Activated CD4-positive, alpha-beta T cell treated with anti-CD3 and anti-CD28 coated beads, Interleukin-2, Interleukin-4, amounts not matched to agents 100 ng/mL and 50 ng/mL, durations not matched to agents 16 hours and 8 hours (primary cell): Measurements from ENCODE around the gene IFNL2.
"Not testable (repeated sequence)": the region's sequence is repeated elsewhere in the genome, so short reads cannot be mapped to it uniquely, and the experiment has no call there.

Experiments used
- DNase-seq: peaks from one replicate; pipeline ENCODE4 v3.0.0-alpha.2; 2020; ENCODE audit warnings: low spot score

Gene IFNL2

DNA sequence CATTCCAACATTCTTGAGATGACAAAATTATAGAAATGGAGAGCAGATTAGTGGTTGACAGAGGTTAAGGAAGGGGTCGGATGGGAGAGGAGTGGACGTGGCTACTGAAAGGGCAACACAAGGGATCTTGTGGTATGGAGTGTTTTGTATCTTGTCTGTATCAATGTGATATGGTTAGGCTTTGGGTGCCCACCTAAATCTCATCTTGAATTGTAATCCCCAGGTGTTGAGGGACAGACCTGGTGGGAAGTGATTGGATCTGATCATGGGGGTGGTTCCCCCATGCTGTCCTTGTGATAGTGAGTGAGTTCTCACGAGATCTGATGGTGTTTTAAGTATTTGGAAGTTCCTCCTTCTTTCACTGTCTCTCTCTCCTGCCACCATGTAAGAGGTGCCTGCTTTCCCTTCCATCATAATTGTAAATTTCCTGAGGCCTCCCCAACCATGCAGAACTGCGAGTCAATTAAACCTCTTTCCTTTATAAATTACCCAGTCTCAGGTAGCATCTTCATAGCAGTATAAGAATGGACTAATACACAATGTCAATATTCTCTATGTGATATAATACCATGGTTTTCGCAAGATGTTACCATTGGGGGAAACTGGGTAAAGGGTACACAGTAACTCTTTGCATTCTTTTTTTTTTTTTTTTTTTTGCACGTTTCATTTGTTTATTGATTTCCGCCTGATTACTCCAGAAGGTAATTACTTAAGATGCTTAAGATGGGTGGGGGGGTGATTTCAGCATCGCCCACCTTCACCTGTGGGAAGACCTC lies 14.6 kb upstream of the IFNL2 start:
- no peak for DNase-seq

DNA sequence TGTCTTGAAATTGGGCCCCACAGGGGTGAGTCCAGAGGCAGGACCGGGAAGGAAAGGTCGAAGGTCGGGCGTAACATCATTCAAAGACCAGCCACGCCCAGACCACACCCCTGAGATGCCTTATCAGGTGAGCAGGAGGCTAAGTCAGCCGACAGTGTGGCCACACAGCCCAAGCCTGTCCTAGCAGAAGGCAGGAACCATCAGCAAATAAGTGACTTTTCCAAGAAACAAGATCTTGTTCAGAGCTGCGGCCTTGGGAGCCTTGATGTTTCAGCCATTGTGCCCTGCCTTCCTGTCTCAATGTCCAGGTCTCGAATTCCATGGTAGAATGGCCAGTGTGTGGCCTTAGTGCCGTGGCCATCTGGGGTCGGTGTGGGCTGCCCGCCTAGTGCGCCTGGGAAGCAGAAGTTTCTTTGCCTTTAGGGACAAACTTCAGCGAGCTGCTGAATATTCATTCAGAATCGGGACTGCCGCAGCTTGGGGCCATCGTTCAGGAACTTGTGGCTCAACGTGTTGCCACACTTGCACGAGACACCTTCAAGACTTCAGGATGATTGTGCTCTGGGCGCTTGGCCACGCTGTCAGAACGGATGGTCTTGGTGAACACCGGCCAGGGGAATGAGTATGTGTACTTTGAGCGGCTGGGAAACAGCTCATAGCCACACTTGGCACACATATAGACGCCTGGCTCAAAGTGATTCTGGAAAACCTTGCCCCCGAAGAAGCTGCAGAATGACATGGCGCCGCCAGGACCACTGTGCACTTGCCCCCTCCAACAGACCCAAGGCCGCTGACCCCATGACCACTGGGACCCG lies 13.5 kb upstream of the IFNL2 start:
- no peak for DNase-seq

DNA sequence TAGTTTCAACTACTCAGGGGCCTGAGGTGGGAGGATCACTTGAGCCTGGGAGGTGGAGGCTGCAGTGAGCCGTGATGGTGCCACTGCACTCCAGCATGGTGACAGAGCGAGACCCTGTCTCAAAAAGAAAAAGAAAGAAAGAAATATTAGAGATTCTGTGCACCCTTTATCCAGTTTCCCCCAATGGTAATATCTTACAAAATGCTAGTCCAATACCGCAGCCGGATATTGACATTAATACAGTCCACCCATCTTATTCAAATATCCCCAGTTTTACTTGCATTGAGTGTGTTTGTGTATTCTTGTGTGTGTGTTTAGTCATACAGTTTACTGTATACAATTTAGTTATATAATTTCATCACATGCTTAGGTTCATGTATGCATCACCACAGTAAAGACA lies 11.0 kb upstream of the IFNL2 start:
- DNase-seq = no peak

DNA sequence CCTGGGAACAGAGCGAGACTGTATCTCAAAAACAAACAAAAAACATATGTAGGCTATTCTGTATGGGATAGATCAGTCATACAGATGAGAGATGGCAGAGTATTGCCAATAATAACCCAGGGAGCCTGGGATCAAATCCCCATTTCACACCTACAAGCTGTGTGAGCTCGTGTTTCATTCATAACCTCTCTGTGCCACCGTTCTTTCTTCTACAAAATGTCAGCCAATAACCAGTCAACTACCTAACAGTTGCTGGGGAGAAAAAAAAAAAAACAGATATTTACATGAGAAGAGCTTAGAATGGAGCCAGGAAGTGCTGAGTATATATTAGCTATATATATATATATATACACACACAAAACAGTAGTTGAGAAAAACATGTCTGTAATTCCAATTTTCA lies 6.5 kb upstream of the IFNL2 start:
- no peak for DNase-seq

DNA sequence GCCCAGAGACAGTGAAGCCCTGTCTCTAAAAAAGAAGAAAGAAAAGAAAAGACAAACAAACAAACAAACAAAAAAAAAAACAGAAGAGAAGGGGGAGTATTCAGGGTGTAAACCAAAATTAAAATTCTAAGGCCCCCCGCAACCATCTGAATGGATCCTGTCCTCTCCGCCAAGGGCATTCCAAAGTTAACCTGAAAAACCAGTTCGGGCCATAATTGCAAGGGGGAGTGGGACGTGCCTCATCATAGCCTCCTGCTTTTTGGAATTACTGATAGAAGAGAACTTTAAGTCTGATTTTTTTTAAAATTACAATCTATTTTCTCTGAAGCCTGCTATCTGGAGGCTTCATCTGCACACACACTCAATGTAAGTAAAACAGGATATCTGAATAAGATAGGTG lies 5.7 kb upstream of the IFNL2 start:
- no peak for DNase-seq

DNA sequence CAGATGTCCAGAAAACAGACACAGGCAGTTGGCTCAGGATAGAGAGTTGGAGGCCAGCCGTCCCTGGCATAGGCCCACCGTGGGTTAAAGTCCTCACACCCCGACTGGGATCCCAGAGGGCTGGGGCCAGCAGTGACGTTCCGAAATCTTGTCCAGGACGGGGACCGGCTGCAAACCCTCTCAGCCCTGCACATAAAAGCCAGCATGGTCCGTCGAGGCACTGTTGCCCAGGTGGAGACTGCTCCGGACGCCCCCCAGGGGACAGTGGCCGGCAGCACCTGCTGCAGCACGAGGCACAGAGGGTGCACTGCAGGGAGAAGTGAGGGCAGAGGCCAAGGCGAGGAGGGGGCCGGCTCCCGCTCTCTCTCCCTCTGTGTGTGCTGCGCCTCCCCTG lies 4.3 kb upstream of the IFNL2 start:
- no peak for DNase-seq

DNA sequence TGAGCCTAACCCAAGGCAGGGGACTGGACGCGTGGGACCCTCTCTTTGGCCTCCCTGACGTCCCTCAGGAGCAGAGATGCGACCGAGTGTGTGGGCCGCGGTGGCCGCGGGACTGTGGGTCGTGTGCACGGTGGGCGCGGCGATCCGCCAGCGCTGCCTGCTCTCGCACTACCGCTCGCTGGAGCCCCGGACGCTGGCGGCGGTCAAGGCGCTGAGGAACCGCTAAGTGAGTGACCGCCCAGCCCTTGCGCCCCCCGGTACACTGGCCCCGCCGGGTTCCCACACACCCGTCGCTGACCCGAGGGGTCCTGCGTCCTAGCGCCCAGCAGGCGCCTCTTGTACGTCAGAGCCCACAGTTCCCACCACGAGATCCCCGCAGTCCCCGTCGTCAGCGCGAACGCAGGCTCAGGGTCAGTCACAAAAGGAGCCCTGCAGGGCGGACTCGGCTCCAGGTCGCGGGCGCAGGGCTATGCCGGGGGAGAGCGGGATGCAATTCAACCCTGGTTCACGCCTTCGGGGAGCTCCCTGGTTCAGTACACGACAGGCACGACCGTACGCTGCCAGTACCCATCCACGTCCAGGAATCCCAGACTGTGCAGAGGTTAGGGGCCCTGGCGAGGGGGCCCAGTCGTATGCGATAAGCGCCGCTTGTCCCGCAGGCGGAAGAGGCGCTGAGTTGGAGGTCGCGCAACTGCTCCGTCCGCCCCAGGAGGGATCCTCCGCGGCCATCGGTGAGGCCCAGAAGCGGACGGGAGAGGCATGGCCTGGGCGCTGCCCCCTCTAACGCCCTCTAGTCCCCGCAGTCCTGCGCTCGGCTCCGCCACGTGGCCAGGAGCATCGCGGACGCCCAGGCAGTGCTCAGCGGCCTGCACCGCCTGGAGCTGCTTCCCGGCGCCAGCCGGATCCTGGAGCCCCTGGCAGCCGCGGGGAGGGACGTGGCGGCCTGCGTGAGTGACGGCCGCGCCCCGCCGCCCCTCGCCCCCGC lies 3.6 kb upstream of the IFNL2 start:
- DNase-seq = no peak

DNA sequence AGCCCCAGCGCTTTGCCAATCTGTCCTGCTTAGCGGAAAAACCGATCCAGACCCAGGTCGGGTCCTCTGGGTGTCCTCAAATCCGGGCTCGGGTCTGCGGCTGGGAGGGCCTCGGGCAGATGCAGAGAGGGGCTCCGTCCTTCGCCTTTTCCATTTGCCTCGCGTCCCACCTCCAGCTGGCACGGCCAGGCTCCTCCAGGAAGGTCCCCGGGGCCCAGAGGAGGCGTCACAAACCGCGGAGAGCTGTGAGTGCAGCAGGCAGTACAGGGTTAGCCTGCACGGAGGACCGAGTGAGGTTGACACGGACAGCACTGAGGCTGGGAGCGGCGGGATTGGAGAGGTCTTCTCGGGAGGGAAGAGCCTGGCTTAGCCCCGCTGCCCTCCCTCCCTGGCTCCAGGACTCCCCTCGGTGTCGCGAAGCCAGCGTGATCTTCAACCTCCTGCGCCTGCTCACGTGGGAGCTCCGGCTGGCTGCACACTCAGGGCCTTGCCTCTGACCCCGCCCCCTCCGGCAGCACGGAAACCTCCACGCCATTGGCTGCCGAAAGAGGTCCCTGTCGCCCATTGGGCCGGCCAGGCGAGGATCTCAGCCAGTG lies 2.8 kb upstream of the IFNL2 start:
- DNase-seq = no peak

DNA sequence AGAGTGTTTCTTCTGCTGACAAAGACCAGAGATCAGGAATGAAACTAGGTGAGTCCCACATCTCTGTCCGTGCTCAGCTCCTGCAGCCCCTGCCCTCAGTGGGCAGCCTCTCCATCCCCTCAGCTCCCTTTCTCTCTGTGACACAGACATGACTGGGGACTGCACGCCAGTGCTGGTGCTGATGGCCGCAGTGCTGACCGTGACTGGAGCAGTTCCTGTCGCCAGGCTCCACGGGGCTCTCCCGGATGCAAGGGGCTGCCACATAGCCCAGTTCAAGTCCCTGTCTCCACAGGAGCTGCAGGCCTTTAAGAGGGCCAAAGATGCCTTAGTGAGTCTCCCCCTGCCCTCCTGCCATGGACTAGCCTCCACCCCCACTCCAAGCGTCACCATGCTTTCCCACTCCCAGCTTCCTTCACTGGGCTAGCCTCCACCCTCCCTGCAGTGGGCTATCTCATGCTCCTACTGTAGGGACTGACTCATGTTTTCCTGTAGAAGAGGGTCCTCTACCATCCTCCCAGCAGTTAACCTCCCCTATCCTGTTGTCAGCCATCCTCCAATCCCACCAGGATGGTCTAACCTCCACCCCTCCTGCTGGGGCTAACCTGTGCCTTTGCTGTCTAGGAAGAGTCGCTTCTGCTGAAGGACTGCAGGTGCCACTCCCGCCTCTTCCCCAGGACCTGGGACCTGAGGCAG lies 481 bp downstream of the IFNL2 start:
- not testable (repeated sequence) for DNase-seq

DNA sequence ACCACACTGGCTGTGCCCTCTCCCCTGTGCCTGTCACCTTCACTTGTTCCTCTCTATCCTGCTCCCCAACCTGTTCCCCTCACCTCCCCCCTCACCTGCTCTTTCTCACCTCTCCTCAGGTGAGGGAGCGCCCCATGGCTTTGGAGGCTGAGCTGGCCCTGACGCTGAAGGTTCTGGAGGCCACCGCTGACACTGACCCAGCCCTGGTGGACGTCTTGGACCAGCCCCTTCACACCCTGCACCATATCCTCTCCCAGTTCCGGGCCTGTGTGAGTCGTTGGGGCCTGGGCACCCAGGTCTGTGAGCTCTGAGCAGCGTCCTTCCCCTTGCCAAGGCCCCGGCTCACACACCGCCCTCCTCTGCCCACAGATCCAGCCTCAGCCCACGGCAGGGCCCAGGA lies 1.2 kb downstream of the IFNL2 start:
- not testable (repeated sequence) for DNase-seq

DNA sequence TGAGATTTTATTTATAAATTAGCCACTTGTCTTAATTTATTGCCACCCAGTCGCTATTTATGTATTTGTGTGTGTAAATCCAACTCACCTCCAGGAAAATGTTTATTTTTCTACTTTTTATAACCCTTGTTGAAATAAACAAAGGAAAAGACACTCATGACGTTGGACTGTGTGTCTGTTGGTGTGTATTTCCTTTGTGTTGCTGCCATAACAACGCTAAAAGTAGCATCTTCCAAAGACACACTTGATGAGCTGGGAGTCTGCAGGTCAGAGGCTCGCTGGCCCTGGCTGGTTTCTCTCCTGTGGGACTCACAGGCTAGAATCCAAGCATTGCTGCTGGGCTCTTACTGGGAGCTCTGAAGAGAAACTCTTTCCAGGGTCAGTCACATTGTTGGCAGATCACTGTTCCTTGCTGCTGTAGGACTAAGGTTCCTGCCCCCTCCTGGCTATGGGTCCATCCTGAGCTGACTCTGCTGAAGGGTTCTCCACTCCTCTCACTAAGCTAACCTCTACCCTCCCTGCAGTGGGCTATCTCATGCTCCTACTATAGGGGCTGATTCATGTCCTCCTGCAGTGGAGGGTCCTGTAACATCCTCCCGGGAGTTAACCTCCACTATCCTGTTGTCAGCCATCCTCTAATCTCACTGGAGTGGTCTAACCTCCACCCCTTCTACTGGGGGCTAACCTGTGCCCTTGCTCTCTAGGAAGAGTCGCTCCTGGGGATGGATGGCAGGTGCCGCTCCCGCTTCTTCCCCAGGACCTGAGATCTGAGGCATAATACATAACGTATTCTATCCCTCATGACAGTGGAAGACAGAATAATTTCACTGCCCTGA lies 2.1 kb downstream of the IFNL2 start:
- DNase-seq = no peak

DNA sequence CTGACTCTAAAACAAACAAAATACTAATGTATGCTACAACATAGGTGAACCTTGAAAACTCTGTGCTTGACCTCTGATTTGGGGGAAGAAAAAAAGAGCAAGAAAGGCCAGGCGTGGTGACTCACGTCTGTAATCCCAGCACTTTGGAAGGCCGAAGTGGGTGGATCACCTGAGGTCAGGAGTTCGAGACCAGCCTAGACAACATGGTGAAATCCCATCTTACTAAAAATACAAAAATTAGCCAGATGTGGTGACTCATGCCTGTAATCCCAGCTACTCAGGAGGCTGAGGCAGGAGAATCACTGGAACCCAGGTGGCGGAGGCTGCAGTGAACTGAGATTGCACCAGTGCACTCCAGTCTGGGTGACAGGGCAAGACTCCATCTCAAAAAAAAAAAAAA lies 5.7 kb downstream of the IFNL2 start:
- not testable (repeated sequence) for DNase-seq

DNA sequence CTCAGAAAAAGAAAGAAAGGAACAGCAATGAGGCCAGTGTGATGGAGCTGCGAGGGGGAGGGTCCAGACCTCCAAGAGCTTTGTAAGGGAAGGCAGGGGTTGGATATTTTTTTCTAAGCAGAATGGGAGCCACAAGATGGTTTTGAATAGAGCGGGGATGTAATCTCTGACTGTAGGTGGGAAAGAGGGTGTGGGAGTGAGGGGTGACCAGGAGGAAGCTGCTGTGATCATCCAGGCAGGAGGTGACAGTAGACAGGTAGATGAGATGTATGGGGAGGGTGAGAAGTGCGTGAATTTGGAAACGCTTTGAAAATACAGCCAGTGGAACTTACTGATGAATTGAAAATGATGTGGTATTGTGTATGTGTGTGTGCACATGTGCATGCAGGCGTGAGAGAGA lies 7.4 kb downstream of the IFNL2 start:
- DNase-seq = no peak

DNA sequence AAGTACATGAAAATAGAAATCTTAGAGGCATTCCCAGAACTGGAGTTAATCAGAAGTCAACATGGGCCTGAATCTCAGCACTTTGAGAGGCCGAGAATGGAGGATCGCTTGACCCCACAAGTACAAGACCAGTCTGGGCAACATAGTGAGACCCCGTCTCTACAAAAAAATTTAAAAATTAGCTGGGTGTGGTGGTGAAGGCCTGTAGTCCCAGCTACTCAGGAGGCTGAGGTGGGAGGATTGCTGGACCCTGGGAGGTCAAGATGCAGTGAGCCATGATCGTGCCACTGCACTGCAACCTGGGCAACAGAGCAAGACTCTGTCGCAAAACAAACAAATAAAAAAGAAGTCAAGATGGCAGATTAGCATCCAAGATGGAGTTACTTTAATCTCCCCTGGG lies 8.5 kb downstream of the IFNL2 start:
- no peak for DNase-seq

DNA sequence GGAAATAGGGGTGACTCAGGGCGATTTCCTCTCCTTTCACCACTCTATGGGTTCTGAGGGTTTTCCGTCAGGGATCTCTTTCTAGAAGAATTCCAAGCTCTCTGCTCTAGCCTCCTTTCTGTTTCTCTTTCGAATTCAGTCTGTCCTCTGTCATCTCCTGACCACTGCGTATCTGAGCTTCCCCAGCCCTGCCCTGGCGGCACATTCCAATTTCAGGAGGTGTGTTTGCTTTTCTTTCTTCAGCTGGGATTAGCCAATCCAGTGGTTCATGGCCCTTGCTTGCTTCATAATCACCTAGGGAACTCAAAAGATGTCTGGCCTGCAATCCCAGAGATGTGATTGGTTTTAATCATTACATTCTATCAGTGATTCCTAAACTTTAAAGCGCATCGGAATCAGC lies 9.4 kb downstream of the IFNL2 start:
- DNase-seq = no peak

DNA sequence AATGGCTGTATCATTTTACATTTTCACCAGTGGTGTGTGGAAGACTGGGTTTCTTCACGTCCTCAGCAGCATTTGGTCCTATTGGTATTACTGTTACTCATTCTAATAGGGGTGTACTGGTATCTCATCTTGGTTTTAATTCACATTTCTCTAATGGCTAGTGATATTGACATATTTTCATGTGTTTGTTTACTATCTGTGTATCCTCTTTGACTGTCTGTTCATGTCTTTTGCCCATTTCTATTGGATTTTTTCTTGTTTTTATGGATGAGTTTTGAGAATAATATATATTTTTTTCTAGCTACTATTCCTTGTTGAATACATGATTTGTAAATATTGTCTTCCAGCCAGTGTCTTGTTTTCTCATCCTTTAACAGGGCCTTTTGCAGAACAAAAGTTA lies 13.8 kb downstream of the IFNL2 start:
- no peak for DNase-seq

DNA sequence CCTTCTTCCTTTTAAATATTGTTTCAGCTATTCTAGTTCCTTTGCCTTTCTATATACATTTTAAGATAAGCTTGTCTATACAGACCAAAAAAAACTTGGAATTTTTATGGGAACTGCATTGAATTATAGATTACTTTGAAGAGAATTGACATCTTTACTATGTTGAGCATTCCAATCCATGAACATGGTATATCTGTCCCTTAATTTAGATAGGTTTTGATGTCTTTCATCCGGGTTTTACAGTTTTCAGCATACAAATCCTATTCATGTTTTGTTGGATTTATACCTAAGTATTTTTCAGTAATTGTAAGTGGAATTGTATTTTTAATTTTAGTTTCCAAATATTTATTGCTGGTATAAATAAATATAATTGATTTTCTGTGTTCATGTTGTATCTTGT lies 15.8 kb downstream of the IFNL2 start:
- DNase-seq = no peak

DNA sequence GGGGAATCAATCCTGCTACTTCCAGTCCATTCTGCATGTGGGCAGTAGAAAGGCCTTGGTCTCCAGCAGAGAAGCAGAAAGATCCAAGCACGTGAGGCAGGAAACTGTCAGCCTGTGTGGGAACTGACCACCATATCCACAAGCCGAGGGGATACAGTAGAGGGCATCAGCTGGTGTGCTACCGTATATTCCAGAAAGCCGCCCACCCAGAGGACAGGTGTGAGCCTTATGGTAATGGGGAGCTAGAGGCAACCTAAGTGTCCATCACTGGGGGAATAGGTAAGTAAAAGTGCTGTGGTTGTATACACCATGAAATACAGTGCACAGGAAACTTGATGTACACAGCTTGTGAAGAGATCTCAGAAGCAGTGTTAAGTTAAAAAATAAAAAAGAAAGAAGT lies 25.2 kb downstream of the IFNL2 start:
- no peak for DNase-seq

DNA sequence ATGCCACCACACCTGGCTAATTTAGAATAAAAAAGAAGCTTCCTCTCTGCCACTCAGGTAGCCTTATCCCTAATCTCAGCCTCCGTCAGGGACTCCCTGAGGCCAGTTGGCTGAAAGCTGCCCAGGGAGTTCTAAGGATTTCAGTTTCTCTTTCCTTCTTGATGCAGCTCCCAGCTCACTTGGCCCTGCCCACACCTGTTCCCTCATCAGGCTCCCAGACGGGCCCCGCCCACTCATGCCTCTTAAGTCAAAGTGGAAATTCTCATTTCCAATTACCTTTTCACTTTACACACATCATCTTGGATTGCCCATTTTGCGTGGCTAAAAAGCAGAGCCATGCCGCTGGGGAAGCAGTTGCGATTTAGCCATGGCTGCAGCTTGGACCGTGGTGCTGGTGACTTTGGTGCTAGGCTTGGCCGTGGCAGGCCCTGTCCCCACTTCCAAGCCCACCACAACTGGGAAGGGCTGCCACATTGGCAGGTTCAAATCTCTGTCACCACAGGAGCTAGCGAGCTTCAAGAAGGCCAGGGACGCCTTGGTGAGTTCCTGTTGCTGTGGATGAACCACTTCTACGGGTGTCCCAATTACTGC lies 28.0 kb downstream of the IFNL2 start, which contains the start of gene IFNL1:
IFNL1 (plus strand) TSS at position 353 of the 591 bp plus-strand sequence; CDS start at position 368, 15 bp downstream.
- no peak for DNase-seq

DNA sequence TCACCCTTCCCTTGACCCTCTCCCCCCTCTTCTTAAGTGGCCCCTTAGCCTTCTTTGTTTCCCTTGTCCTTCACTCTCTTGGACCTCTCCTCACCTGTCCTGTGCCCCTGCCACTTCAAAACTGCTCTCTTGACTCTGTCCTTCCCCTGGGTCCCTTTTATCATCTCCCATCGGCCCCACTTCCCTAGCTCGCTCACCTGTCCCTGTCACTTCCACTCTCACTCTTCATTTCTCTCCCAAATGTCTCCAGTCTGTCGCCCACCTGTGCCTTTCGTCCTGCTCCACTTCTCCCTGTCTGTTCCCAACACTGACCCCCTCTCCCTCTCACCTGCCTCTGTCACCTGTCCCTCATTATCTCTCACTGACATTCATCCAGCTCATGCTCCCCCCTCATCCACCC lies 28.7 kb downstream of the IFNL2 start:
- DNase-seq = no peak
